MM.1S (cell line): ENCODE data around the gene SUSD3.

Experiments
- DNase-seq: peaks from one replicate; pipeline ENCODE4 v3.0.0-alpha.2; 2015
- H2AFZ ChIP-seq: fragments of 300-600 bp; sonication (generic); 2 replicates; pipeline ENCODE4 v1.6.0; 2016; ENCODE audit warnings: antibody characterized with exemption, low read length
- H3F3A ChIP-seq: fragments of 300-600 bp; sonication (generic); 2 replicates; pipeline ENCODE4 v1.6.1; 2016; ENCODE audit warnings: mild to moderate bottlenecking, antibody characterized with exemption, low read length, moderate library complexity, mixed read lengths; ENCODE audit not compliant: insufficient read depth
- H3K27ac ChIP-seq: fragments of 300-600 bp; sonication (generic); 2 replicates; pipeline ENCODE4 v1.5.1; 2016; ENCODE audit warnings: mild to moderate bottlenecking, low read length
- H3K27me3 ChIP-seq: fragments of 300-600 bp; sonication (generic); replicated peaks from 2 replicates; pipeline ENCODE4 v1.6.0; 2016; ENCODE audit warnings: low read length; ENCODE audit not compliant: insufficient read depth
- H3K36me3 ChIP-seq: fragments of 300-600 bp; sonication (generic); replicated peaks from 2 replicates; pipeline ENCODE4 v1.6.1; 2016; ENCODE audit warnings: mild to moderate bottlenecking, low read length, mixed read lengths; ENCODE audit not compliant: insufficient read depth
- H3K4me1 ChIP-seq: fragments of 300-600 bp; sonication (generic); 2 replicates; pipeline ENCODE4 v1.6.1; 2016; ENCODE audit warnings: low read length, mixed read lengths
- H3K4me2 ChIP-seq: fragments of 300-600 bp; sonication (generic); 2 replicates; pipeline ENCODE4 v1.6.0; 2016; ENCODE audit warnings: low read depth, low read length
- H3K4me3 ChIP-seq: fragments of 300-600 bp; sonication (generic); 2 replicates; pipeline ENCODE4 v1.5.1; 2016; ENCODE audit warnings: low read length, mixed read lengths
- H3K79me2 ChIP-seq: fragments of 300-600 bp; sonication (generic); 2 replicates; pipeline ENCODE4 v1.6.1; 2016; ENCODE audit warnings: mixed run types, low read length, mixed read lengths
- H3K9ac ChIP-seq: fragments of 300-600 bp; sonication (generic); 2 replicates; pipeline ENCODE4 v1.6.1; 2016; ENCODE audit warnings: low read length, mixed read lengths
- H3K9me2 ChIP-seq: fragments of 300-600 bp; sonication (generic); replicated peaks from 2 replicates; pipeline ENCODE4 v1.6.1; 2016; ENCODE audit warnings: mild to moderate bottlenecking, low read length, mixed read lengths; ENCODE audit not compliant: insufficient read depth
- H3K9me3 ChIP-seq: fragments of 300-600 bp; sonication (generic); replicated peaks from 2 replicates; pipeline ENCODE4 v1.6.1; 2016; ENCODE audit warnings: mild to moderate bottlenecking, low read length, mixed read lengths; ENCODE audit not compliant: insufficient read depth
- H4K20me1 ChIP-seq: fragments of 300-600 bp; sonication (generic); 2 replicates; pipeline ENCODE4 v1.6.1; 2016; ENCODE audit warnings: mild to moderate bottlenecking, low read length, moderate library complexity, mixed read lengths; ENCODE audit not compliant: insufficient read depth
- EZH2 ChIP-seq: fragments of 300-600 bp; sonication (generic); optimal IDR thresholded peaks from 2 replicates; pipeline ENCODE3; 2017; ENCODE audit warnings: low read depth, mild to moderate bottlenecking, antibody characterized with exemption, low read length, mixed read lengths
- EZH2phosphoT487 ChIP-seq: fragments of 300-600 bp; sonication (generic); IDR thresholded peaks from 2 replicates; pipeline ENCODE4 v1.6.1; 2018; ENCODE audit warnings: antibody characterized with exemption, low read length
- TF ChIP-seq, protein P1 (sequence below): fragments of 300-600 bp; sonication (generic); IDR thresholded peaks from 2 replicates; pipeline ENCODE4 v1.5.1; 2016; ENCODE audit warnings: antibody characterized with exemption, low read length, mixed read lengths

Gene SUSD3

DNA sequence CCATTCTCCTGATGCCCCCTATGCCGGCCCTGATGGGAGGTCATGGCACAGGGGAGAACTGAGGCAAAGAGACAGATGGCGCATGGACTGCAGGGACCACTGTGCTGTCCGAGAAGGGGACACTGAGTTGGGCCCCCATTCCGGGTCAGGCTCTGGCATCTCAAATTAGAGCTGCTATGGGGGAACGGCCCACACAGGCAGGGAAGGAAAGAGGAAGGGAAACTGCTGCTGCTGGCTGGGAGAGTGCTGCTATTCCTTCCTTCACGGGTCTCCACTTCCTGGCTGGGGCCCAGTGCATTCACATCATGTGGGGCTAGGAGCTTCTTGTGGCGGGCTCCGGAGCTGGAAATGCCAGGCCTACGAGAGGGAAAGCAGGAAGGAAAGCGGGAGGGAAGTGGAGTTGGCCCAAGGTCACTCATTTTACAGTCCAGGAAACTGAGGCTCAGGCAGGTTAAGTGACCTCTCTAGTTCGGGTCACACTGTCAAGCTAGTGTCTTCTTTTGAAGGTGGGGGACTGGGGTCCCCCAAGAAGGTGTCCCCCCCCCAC, 36.2 kb downstream of the SUSD3 start:
- TF ChIP-seq EZH2 (no peak), EZH2phosphoT487 (no peak)
- TF ChIP-seq, protein P1, sequence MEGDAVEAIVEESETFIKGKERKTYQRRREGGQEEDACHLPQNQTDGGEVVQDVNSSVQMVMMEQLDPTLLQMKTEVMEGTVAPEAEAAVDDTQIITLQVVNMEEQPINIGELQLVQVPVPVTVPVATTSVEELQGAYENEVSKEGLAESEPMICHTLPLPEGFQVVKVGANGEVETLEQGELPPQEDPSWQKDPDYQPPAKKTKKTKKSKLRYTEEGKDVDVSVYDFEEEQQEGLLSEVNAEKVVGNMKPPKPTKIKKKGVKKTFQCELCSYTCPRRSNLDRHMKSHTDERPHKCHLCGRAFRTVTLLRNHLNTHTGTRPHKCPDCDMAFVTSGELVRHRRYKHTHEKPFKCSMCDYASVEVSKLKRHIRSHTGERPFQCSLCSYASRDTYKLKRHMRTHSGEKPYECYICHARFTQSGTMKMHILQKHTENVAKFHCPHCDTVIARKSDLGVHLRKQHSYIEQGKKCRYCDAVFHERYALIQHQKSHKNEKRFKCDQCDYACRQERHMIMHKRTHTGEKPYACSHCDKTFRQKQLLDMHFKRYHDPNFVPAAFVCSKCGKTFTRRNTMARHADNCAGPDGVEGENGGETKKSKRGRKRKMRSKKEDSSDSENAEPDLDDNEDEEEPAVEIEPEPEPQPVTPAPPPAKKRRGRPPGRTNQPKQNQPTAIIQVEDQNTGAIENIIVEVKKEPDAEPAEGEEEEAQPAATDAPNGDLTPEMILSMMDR: no peak
- Histone ChIP-seq H3K27me3 (no peaks in the 10 kb centered on the region), H3K4me1 (peaks cover 34% of the 10 kb centered on the region), H3K79me2 (peaks cover 34% of the 10 kb centered on the region), H3K9me2 (no peaks in the 10 kb centered on the region), H3K36me3 (no peaks in the 10 kb centered on the region), H3K27ac (peak overlapping the region; percentile 98), H2AFZ (peak overlapping the region; percentile 79; the same call in 1 of the 2 replicates), H3K4me3 (peak overlapping the region; percentile 63), H4K20me1 (no peaks in the 10 kb centered on the region), H3K9ac (peak overlapping the region; percentile 93), H3K9me3 (no peaks in the 10 kb centered on the region), H3F3A (peaks cover 25% of the 10 kb centered on the region), H3K4me2 (peak overlapping the region; percentile 86)
- peak; percentile 36 for DNase-seq

GRCh38 chr9:93095205-93096130, 37.0 kb downstream of the SUSD3 start:
- Histone ChIP-seq H3K79me2 (peaks cover 42% of the 10 kb centered on the region), H3K9ac (peak overlapping the region; percentile 93), H3K4me1 (peaks cover 34% of the 10 kb centered on the region), H2AFZ (peak overlapping the region; percentile 26; the same call in 1 of the 2 replicates), H3K4me2 (peak overlapping the region; percentile 86), H4K20me1 (no peaks in the 10 kb centered on the region), H3F3A (peaks cover 25% of the 10 kb centered on the region), H3K27me3 (no peaks in the 10 kb centered on the region), H3K4me3 (peak overlapping the region; percentile 63), H3K27ac (peak overlapping the region; percentile 98), H3K36me3 (no peaks in the 10 kb centered on the region), H3K9me2 (no peaks in the 10 kb centered on the region), H3K9me3 (no peaks in the 10 kb centered on the region)
- TF ChIP-seq EZH2phosphoT487 (no peak), EZH2 (no peak)
- TF ChIP-seq, protein P1: no peak
- peak; percentile 99 for DNase-seq

- Histone ChIP-seq H3K36me3 (no peaks in the 10 kb centered on the region), H3K27ac (peak within 1 kb of the TSS; percentile 98), H3K27me3 (no peaks in the 10 kb centered on the region), H4K20me1 (no peaks in the 10 kb centered on the region), H3K79me2 (peaks cover 49% of the 10 kb centered on the region), H3K9ac (peak within 1 kb of the TSS; percentile 93), H3F3A (peaks cover 25% of the 10 kb centered on the region), H3K4me3 (peak within 1 kb of the TSS; percentile 97), H3K9me2 (no peaks in the 10 kb centered on the region), H3K4me2 (peak within 1 kb of the TSS; percentile 89), H3K9me3 (no peaks in the 10 kb centered on the region), H3K4me1 (peaks cover 34% of the 10 kb centered on the region), H2AFZ (peak within 1 kb of the TSS; percentile 80)
- DNase-seq: peak; percentile 48
- no peak for TF ChIP-seq EZH2phosphoT487
Observed at GRCh38 chr9:93096131-93096802, 37.8 kb downstream of the SUSD3 start, which contains the start of gene CARD19. Gene CARD19, plus strand, starts transcription at chr9:93096217. Its CDS starts 129 bp downstream, at chr9:93096346.
